Testis (tissue), 2 donors: Measurements from ENCODE around the gene KCTD18.

Experiments used
- CTCF ChIP-seq, 3 experiments: fragments of 450-650 bp in 2 of 3; fragments of 200-600 bp in 1 of 3; sonication (generic) in 1 of 3; IDR thresholded peaks; one replicate each; pipeline ENCODE4 v1.5.1; 2016 to 2019; ENCODE audit warnings: antibody characterized with exemption in 3 of 3, mild to moderate bottlenecking in 2 of 3, moderate library complexity in 1 of 3
- POLR2A ChIP-seq: fragments of 450-650 bp; IDR thresholded peaks from one replicate; pipeline ENCODE4 v1.6.1; 2017; ENCODE audit warnings: antibody characterized with exemption, mild to moderate bottlenecking, moderate library complexity

- TF ChIP-seq CTCF (IDR thresholded peaks at IDR 0.05), result no peak
- no peak for TF ChIP-seq POLR2A
These were observed 40.1 kb downstream of the KCTD18 start for GRCh38 chr2:200469708-200470211.
